Hematopoietic multipotent progenitor cell treated with erythropoietin and hydrocortisone succinate and interleukin-3 and kit ligand, for 8 days (in vitro differentiated cells): ENCODE data around the gene MEGF9.
"Not testable (repeated sequence)": the region's sequence is repeated elsewhere in the genome, so short reads cannot be mapped to it uniquely, and the experiment has no call there.

ENCODE experiments used
- DNase-seq: peaks from one replicate; pipeline ENCODE4 v3.0.0-alpha.2; 2015

MEGF9 gene

GRCh38 chr9:120714088-120714845 lies at the start of gene MEGF9:
Gene MEGF9 (minus strand): TSS chr9:120714470. CDS start chr9:120714358, 112 bp downstream.
- DNase-seq = peak; percentile 97

GRCh38 chr9:120761006-120761405 lies 46.7 kb upstream of the MEGF9 start:
- no peak for DNase-seq

- DNase-seq = no peak
Observed at GRCh38 chr9:120759755-120760400, 45.6 kb upstream of the MEGF9 start.

GRCh38 chr9:120758544-120758943 lies 44.3 kb upstream of the MEGF9 start:
- no peak for DNase-seq

- peak; percentile 29 for DNase-seq
Observed at GRCh38 chr9:120757026-120757913, 43.0 kb upstream of the MEGF9 start.

GRCh38 chr9:120756531-120756930 lies 42.3 kb upstream of the MEGF9 start:
- no peak for DNase-seq

- DNase-seq = peak; percentile 76
Observed at GRCh38 chr9:120755810-120756434, 41.7 kb upstream of the MEGF9 start.

- DNase-seq = no peak
Observed at GRCh38 chr9:120755044-120755443, 40.8 kb upstream of the MEGF9 start.

GRCh38 chr9:120750421-120750820 lies 36.2 kb upstream of the MEGF9 start:
- DNase-seq = no peak

GRCh38 chr9:120746366-120746765 lies 32.1 kb upstream of the MEGF9 start:
- not testable (repeated sequence) for DNase-seq

GRCh38 chr9:120745278-120745677 lies 31.0 kb upstream of the MEGF9 start:
- DNase-seq = no peak

- DNase-seq = peak; percentile 74
Observed at GRCh38 chr9:120742951-120743416, 28.7 kb upstream of the MEGF9 start.

- no peak for DNase-seq
Observed at GRCh38 chr9:120741701-120742100, 27.4 kb upstream of the MEGF9 start.

- DNase-seq = no peak
Observed at GRCh38 chr9:120741191-120741590, 26.9 kb upstream of the MEGF9 start.

GRCh38 chr9:120740132-120740531 lies 25.9 kb upstream of the MEGF9 start:
- DNase-seq = no peak

- DNase-seq = no peak
Observed at GRCh38 chr9:120737416-120738165, 23.3 kb upstream of the MEGF9 start.

- DNase-seq = no peak
Observed at GRCh38 chr9:120736881-120737280, 22.6 kb upstream of the MEGF9 start.

GRCh38 chr9:120735415-120736126 lies 21.3 kb upstream of the MEGF9 start:
- DNase-seq = peak; percentile 32

GRCh38 chr9:120734607-120735410 lies 20.5 kb upstream of the MEGF9 start:
- no peak for DNase-seq

- no peak for DNase-seq
Observed at GRCh38 chr9:120733190-120733589, 18.9 kb upstream of the MEGF9 start.
